PC-3 (cell line): ENCODE data around the gene ANKRD42.

ENCODE experiments used
- CTCF ChIP-seq: fragments of 300-600 bp; sonication (generic); conservative IDR thresholded peaks from 2 replicates; pipeline ENCODE4 v1.5.1; 2017; ENCODE audit warnings: antibody characterized with exemption, low read depth, mild to moderate bottlenecking, low read length
- EZH2phosphoT487 ChIP-seq: fragments of 300-600 bp; sonication (generic); IDR thresholded peaks from 2 replicates; pipeline ENCODE4 v1.6.1; 2018; ENCODE audit warnings: mild to moderate bottlenecking, antibody characterized with exemption, low read length, borderline replicate concordance

GRCh38 chr11:83166193-83166866, 27.2 kb upstream of the ANKRD42 start:
- TF ChIP-seq EZH2phosphoT487 (no peak), CTCF (no peak)
